SU-DHL-6 (cell line): ENCODE data around the gene HCN1.
"Not testable (repeated sequence)": the region's sequence is repeated elsewhere in the genome, so short reads cannot be mapped to it uniquely, and the experiment has no call there.

Experiments
- H2AFZ ChIP-seq: fragments of 200-600 bp; sonication (generic); 2 replicates; pipeline ENCODE4 v1.6.1; 2014; ENCODE audit warnings: low read depth, mild to moderate bottlenecking, moderate library complexity, mixed read lengths, antibody characterized with exemption, low read length; ENCODE audit not compliant: severe bottlenecking
- H3F3A ChIP-seq: fragments of 200-600 bp; shearing (Covaris generic); 2 replicates; pipeline ENCODE4 v1.6.0; 2016; ENCODE audit warnings: antibody characterized with exemption, mild to moderate bottlenecking; ENCODE audit not compliant: insufficient read depth
- H3K27ac ChIP-seq: fragments of 200-600 bp; sonication (generic); 2 replicates; pipeline ENCODE4 v1.5.1; 2016; ENCODE audit warnings: low read depth, mild to moderate bottlenecking, low read length, moderate library complexity, mixed read lengths
- H3K27me3 ChIP-seq: fragments of 200-600 bp; sonication (generic), shearing (Covaris generic); 2 replicates; pipeline ENCODE4 v1.6.0; 2014; ENCODE audit warnings: mild to moderate bottlenecking, low read length
- H3K36me3 ChIP-seq: fragments of 200-600 bp; sonication (generic); 2 replicates; pipeline ENCODE4 v1.6.1; 2014; ENCODE audit warnings: mild to moderate bottlenecking, low read length, mixed read lengths
- H3K4me2 ChIP-seq: fragments of 300-600, 200-600 bp; shearing (Covaris generic), sonication (generic); 2 replicates; pipeline ENCODE4 v1.6.0; 2014; ENCODE audit warnings: low read length, low read depth, mild to moderate bottlenecking; ENCODE audit not compliant: poor library complexity, severe bottlenecking
- H3K4me3 ChIP-seq: fragments of 200-600 bp; sonication (generic); 2 replicates; pipeline ENCODE4 v1.5.1; 2014; ENCODE audit warnings: antibody characterized with exemption, low read length, mild to moderate bottlenecking, mixed read lengths; ENCODE audit not compliant: insufficient read depth, poor library complexity, severe bottlenecking
- H3K79me2 ChIP-seq: fragments of 200-600 bp; sonication (generic); 2 replicates; pipeline ENCODE4 v1.6.1; 2014; ENCODE audit warnings: mild to moderate bottlenecking, low read length, moderate library complexity; ENCODE audit not compliant: insufficient read depth
- H3K9ac ChIP-seq: fragments of 200-600 bp; sonication (generic); 2 replicates; pipeline ENCODE4 v1.7.0; 2014; ENCODE audit warnings: mild to moderate bottlenecking, low read length
- H3K9me2 ChIP-seq: fragments of 200-600 bp; sonication (generic); replicated peaks from 2 replicates; pipeline ENCODE4 v1.6.1; 2014; ENCODE audit warnings: low read length; ENCODE audit not compliant: insufficient read depth
- H3K9me3 ChIP-seq: fragments of 200-600 bp; sonication (generic); 2 replicates; pipeline ENCODE4 v1.6.1; 2014; ENCODE audit warnings: low read length, mixed read lengths; ENCODE audit not compliant: insufficient read depth
- H4K20me1 ChIP-seq: fragments of 200-600 bp; sonication (generic); 2 replicates; pipeline ENCODE4 v1.6.1; 2014; ENCODE audit warnings: low read depth, mild to moderate bottlenecking, antibody characterized with exemption, low read length, moderate library complexity, mixed read lengths
- EZH2phosphoT487 ChIP-seq: fragments of 200-600 bp; sonication (generic), shearing (Covaris generic); conservative IDR thresholded peaks from 2 replicates; pipeline ENCODE4 v1.6.1; 2018; ENCODE audit warnings: mild to moderate bottlenecking, antibody characterized with exemption, low read length, moderate library complexity, mixed read lengths
- TF ChIP-seq, protein P1 (sequence below): fragments of 200-600 bp; sonication (generic); IDR thresholded peaks from one replicate; pipeline ENCODE4 v1.5.1; 2017; ENCODE audit warnings: antibody characterized with exemption, mild to moderate bottlenecking, low read length, moderate library complexity; ENCODE audit not compliant: insufficient read depth, poor library complexity, severe bottlenecking

HCN1 gene

DNA sequence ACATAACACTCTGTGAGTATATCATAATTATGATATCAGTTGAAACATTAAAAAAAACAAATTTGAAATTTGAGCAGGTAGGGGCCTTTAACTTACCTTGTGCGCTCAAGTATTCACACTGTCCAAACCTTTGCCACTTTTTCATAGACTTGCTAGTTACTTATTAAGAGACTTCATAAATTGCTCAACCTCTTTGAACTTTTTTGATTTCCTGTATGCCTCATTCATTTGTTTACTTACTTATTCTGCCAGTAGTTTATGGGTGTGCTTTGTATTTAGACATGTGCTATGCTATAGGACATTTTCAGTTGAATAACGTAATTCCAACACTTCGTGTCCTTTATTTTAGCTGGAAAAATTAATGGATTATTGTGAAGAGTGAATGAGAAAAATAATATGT is 204.8 kb downstream of the HCN1 start:
- H3K9ac ChIP-seq: no peak overlapping the region
- H3K9me3 ChIP-seq: no peaks in the 10 kb centered on the region
- no peaks in the 10 kb centered on the region for H3K36me3 ChIP-seq
- TF ChIP-seq, protein P1, sequence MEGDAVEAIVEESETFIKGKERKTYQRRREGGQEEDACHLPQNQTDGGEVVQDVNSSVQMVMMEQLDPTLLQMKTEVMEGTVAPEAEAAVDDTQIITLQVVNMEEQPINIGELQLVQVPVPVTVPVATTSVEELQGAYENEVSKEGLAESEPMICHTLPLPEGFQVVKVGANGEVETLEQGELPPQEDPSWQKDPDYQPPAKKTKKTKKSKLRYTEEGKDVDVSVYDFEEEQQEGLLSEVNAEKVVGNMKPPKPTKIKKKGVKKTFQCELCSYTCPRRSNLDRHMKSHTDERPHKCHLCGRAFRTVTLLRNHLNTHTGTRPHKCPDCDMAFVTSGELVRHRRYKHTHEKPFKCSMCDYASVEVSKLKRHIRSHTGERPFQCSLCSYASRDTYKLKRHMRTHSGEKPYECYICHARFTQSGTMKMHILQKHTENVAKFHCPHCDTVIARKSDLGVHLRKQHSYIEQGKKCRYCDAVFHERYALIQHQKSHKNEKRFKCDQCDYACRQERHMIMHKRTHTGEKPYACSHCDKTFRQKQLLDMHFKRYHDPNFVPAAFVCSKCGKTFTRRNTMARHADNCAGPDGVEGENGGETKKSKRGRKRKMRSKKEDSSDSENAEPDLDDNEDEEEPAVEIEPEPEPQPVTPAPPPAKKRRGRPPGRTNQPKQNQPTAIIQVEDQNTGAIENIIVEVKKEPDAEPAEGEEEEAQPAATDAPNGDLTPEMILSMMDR: no peak
- no peak for TF ChIP-seq EZH2phosphoT487
- H3F3A ChIP-seq: no peaks in the 10 kb centered on the region
- no peak overlapping the region for H3K4me2 ChIP-seq
- no peak overlapping the region for H3K27ac ChIP-seq
- H4K20me1 ChIP-seq: no peaks in the 10 kb centered on the region
- H3K79me2 ChIP-seq: no peaks in the 10 kb centered on the region
- H3K4me3 ChIP-seq: no peak overlapping the region
- H3K27me3 ChIP-seq: no peaks in the 10 kb centered on the region
- no peak overlapping the region for H2AFZ ChIP-seq
- no peaks in the 10 kb centered on the region for H3K9me2 ChIP-seq

DNA sequence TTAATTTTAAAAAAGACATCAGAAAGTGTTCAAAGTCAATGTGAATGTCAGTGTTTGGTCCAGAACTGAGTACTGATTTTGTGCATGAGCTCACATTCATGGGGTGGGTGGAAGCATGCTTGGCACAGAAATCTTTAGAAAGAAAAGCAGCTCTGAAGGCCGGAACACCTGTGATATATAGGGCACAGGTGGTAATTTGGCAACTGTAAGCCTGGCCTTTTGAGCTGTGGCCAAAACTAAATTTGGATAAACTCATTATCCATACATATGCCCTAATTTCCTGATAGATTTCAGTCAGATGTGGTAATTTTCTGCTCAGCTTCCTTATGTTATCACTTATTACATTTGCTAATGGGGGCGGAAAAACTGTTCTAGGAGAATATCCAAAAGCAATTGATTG is 211.4 kb downstream of the HCN1 start:
- H3K9me3 ChIP-seq: no peaks in the 10 kb centered on the region
- no peaks in the 10 kb centered on the region for H3K27me3 ChIP-seq
- TF ChIP-seq, protein P1: no peak
- no peak for TF ChIP-seq EZH2phosphoT487
- no peaks in the 10 kb centered on the region for H3K79me2 ChIP-seq
- H3K4me3 ChIP-seq: no peak overlapping the region
- H3F3A ChIP-seq: no peaks in the 10 kb centered on the region
- no peak overlapping the region for H3K9ac ChIP-seq
- no peak overlapping the region for H3K27ac ChIP-seq
- H3K4me2 ChIP-seq: no peak overlapping the region
- H3K36me3 ChIP-seq: no peaks in the 10 kb centered on the region
- H4K20me1 ChIP-seq: no peaks in the 10 kb centered on the region
- H2AFZ ChIP-seq: no peak overlapping the region
- H3K9me2 ChIP-seq: no peaks in the 10 kb centered on the region

DNA sequence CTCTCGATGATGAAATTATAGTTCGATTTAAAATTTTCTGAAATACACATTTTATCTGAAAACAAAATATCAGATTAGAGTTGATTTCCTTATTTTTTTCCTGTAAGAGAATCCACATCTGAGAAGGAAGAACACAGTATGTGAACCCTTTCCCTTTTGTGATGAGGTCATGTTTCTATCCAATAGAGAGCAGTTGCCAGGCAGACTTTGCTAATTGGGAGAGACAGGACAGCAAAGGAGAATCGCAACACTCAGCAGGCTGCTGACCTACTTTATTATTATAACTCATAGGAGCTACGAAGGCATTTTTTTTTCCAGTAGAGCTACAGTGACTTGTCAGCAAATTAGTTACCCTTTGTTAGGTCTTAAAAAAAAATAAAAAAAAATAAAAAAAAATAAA is 242.1 kb downstream of the HCN1 start:
- no peak overlapping the region for H3K4me3 ChIP-seq
- H3K27me3 ChIP-seq: no peaks in the 10 kb centered on the region
- no peak overlapping the region for H3K9ac ChIP-seq
- no peaks in the 10 kb centered on the region for H4K20me1 ChIP-seq
- no peak overlapping the region for H3K4me2 ChIP-seq
- no peaks in the 10 kb centered on the region for H3K79me2 ChIP-seq
- no peak overlapping the region for H3K27ac ChIP-seq
- no peaks in the 10 kb centered on the region for H3K36me3 ChIP-seq
- no peaks in the 10 kb centered on the region for H3K9me2 ChIP-seq
- no peaks in the 10 kb centered on the region for H3K9me3 ChIP-seq
- no peak for TF ChIP-seq EZH2phosphoT487
- TF ChIP-seq, protein P1: no peak
- no peaks in the 10 kb centered on the region for H3F3A ChIP-seq
- H2AFZ ChIP-seq: no peak overlapping the region

DNA sequence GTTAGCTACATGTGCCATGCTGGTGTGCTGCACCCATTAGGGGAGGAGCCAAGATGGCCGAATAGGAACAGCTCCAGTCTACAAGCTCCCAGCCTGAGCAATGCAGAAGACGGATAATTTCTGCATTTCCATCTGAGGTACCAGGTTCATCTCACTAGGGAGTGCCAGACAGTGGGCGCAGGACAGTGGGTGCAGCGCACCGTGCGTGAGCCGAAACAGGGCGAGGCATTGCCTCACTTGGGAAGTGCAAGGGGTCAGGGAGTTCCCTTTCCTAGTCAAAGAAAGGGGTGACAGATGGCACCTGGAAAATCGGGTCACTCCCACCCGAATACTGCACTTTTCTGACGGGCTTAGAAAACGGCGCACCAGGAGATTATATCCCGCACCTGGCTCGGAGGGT is 251.3 kb downstream of the HCN1 start:
- H4K20me1 ChIP-seq, H3K9ac ChIP-seq, H3K9me2 ChIP-seq, H3K27me3 ChIP-seq, H3F3A ChIP-seq, H3K4me2 ChIP-seq, H3K36me3 ChIP-seq, H3K79me2 ChIP-seq, H2AFZ ChIP-seq, H3K4me3 ChIP-seq, H3K9me3 ChIP-seq, H3K27ac ChIP-seq: not testable (repeated sequence)
